HUES64 (cell line): ENCODE data around the gene PIK3R5.

Experiments used
- H3K27ac ChIP-seq: 2 replicates; pipeline ENCODE4 v1.7.0; 2013; ENCODE audit warnings: low read depth, low read length, inconsistent platforms
- H3K27me3 ChIP-seq: 2 replicates; pipeline ENCODE4 v1.6.1; 2013; ENCODE audit warnings: mild to moderate bottlenecking, low read length; ENCODE audit not compliant: insufficient read depth
- H3K36me3 ChIP-seq: 2 replicates; pipeline ENCODE4 v1.6.1; 2013; ENCODE audit warnings: mild to moderate bottlenecking, low read length; ENCODE audit not compliant: insufficient read depth
- H3K4me1 ChIP-seq: 2 replicates; pipeline ENCODE4 v1.6.1; 2013; ENCODE audit warnings: mild to moderate bottlenecking, low read length, moderate library complexity; ENCODE audit not compliant: insufficient read depth
- H3K4me3 ChIP-seq: 2 replicates; pipeline ENCODE4 v1.5.1; 2013; ENCODE audit warnings: mild to moderate bottlenecking, low read length, moderate library complexity
- H3K9ac ChIP-seq: 2 replicates; pipeline ENCODE4 v1.6.1; 2013; ENCODE audit warnings: mild to moderate bottlenecking, low read depth, low read length
- H3K9me3 ChIP-seq: 2 replicates; pipeline ENCODE4 v1.6.1; 2013; ENCODE audit warnings: low read depth, low read length; ENCODE audit not compliant: insufficient read depth
- WGBS: fragments of 150-250, 120-280 bp; methylation state at CpG from one replicate; pipeline ENCODE4 v1.1.7; 2013; ENCODE audit warnings: missing lambda C conversion rate; 5-methylcytosine and 5-hydroxymethylcytosine counted together

Gene PIK3R5

DNA sequence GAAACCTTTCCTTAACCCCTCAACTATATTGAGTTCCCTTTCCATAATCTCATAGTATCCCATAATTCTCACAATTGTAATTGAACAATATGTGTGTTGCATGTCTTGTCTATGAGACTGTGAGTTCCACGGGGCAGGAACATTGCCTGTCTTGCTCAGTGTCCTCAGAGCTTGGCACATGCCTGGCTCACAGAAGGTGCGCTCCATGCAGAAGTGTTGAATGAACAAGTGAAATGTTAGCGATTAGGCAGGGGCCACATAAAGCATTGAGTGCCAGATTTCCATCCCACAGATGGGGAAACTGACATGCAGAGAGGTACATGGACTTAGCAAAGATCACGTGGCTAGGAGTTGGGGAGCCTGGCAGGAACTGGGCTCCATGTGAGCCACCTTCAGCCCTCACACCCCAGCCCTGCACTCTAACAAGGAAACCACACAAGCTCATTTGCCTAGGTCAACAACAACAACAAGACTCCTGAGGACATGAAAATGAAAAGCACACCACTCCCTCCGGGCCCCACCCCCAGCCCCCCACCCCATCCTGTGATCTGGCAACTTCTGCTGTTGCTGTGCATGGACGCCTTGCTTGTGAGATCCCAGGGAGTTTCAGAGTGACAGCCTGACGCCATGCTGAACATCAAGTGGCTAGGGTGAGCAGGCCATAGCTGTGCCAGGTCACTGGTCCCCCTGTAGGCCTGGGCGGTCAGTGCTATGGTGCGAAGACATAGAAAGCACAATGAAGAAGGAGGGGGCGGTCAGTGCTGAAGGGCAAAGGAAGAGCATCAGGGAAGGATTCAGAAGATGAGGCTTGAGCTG, 5.0 kb downstream of the PIK3R5 start:
- H3K27ac ChIP-seq = no peak overlapping the region
- H3K4me1 ChIP-seq = no peaks in the 10 kb centered on the region
- no peak overlapping the region for H3K4me3 ChIP-seq
- H3K9me3 ChIP-seq = no peaks in the 10 kb centered on the region
- H3K9ac ChIP-seq = no peak overlapping the region
- H3K27me3 ChIP-seq = peaks cover 18% of the 10 kb centered on the region
- WGBS = 78% methylated on average over 10 of the region's 10 CpGs
- H3K36me3 ChIP-seq = no peaks in the 10 kb centered on the region

DNA sequence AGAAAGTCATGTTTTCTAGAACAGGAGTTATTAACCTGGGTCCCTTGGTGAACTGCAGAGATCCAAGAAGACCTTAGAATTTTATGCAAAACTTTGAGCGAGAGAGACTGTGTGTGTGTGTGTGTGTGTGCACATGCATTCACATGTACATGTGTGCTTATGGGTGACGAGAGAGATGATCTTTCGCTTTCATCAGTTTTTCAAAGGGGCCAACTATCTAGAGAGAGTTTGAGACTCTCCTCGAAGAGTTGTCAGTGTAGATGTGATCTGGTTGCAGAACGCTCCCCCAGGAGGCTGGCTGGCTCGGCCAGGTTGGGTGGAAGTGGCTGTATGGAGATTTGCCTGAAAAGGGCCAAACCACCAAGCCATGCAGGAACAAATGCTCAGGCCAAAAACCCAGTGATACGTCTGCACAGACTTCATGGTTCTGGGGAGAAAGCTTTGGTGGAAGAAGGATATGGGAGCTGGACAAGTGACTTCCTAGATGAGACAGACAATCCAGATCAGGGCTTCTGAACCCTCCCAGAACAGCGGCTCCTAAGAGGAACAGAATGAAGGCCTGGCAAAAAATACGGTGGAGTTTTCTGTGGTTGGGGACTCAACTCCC, 6.1 kb downstream of the PIK3R5 start:
- H3K4me1 ChIP-seq = no peaks in the 10 kb centered on the region
- H3K27ac ChIP-seq = no peak overlapping the region
- no peaks in the 10 kb centered on the region for H3K36me3 ChIP-seq
- H3K9me3 ChIP-seq = no peaks in the 10 kb centered on the region
- WGBS = 90% methylated on average over 9 of the region's 9 CpGs
- no peak overlapping the region for H3K9ac ChIP-seq
- H3K27me3 ChIP-seq = peaks cover 7% of the 10 kb centered on the region
- H3K4me3 ChIP-seq = no peak overlapping the region

DNA sequence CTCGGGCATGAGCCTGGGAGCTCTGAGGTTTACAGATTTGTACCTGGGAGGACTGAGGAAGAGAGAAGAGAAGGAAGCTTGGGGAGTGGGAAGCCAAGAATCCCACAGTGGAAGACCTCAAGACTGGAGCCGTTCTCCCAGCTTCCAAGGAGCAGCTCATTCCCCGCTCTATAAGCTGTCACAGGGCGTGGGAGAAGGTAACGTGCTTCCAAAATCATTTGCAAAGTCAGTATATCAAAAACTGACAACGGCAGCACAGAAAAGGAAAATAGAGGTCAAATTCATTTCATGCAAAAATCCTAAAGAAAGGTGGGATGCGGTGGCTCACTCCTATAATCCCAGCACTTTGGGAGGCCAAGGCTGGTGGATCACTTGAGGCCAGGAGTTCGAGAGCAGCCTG, 7.8 kb downstream of the PIK3R5 start:
- 95% methylated on average over 8 of the region's 8 CpGs for WGBS
- Histone ChIP-seq H3K9ac (no peak overlapping the region), H3K27me3 (no peaks in the 10 kb centered on the region), H3K4me1 (peaks cover 4% of the 10 kb centered on the region; the same call in 1 of the 2 replicates), H3K36me3 (no peaks in the 10 kb centered on the region), H3K4me3 (no peak overlapping the region), H3K9me3 (no peaks in the 10 kb centered on the region), H3K27ac (no peak overlapping the region)

DNA sequence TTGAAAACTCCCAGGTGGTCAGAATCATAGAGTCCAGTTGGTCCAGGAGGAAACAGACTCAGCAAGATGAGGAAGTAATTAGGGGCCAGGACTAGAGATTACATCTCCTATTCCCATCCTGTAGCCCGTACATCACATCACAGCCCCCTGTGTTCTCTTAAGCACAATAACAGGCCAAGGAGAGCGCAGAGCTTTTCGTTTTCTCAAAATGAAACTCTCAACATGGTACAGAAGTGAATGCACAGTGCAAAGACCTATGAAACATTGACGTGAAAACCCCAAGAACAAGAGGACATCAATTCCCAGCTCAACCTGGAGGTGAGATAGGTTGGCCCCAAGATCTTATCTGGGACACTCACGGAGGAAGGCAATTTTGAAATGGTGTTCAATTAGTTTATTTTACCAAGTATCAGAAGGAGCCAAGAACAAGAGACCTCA, 9.0 kb downstream of the PIK3R5 start:
- Histone ChIP-seq H3K4me3 (no peak overlapping the region), H3K9ac (no peak overlapping the region), H3K9me3 (no peaks in the 10 kb centered on the region), H3K27me3 (no peaks in the 10 kb centered on the region), H3K4me1 (peaks cover 4% of the 10 kb centered on the region; the same call in 1 of the 2 replicates), H3K27ac (no peak overlapping the region), H3K36me3 (no peaks in the 10 kb centered on the region)
- 76% methylated on average over 5 of the region's 5 CpGs for WGBS

DNA sequence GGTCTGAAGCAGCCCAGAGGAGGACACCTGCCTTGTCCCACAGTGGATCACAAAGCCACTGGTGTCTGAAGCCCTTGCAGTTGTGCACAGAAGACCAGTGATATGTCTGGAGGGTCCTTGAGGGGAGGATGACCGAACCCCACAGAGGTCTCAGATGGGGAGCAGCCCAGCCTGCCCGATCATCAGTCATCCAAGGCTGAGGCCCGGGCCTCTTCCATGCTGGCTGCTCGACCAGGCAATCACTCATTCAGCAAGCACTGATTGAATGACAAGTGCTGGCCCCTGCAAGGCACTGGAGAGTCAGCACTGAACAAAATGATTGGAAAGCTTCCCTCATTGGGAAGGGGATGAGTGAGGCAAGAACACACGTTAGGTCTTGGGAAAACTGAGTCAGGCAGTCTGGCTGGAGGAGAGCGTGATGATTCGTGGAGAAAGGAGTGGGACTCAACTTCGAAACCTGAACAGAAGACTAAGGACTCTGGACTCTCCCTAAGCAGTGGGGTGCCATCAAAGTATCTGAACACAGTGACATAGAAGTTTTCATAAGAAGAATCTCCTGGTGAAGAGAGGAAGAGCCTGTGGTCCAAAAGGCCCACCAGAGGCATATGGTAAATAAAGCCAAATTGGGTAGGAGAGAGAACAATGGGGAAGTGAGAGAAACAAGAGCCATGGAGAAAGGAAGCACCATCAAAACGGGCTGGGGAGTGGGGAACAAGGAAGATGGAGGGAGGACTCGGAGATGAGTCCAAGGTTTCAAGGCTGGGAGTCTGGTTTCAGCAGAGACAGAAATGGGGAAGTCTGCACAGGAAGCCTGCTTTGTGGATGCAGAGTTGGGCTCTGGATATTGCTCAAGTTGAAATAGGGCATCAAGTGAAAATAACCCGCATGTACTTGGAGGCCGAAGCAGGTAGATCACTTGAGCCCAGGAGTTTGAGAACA, 10.2 kb downstream of the PIK3R5 start:
- Histone ChIP-seq H3K36me3 (no peaks in the 10 kb centered on the region), H3K9me3 (no peaks in the 10 kb centered on the region), H3K27ac (no peak overlapping the region), H3K9ac (no peak overlapping the region), H3K27me3 (no peaks in the 10 kb centered on the region), H3K4me1 (peaks cover 4% of the 10 kb centered on the region; the same call in 1 of the 2 replicates), H3K4me3 (no peak overlapping the region)
- 91% methylated on average over 12 of the region's 12 CpGs for WGBS

DNA sequence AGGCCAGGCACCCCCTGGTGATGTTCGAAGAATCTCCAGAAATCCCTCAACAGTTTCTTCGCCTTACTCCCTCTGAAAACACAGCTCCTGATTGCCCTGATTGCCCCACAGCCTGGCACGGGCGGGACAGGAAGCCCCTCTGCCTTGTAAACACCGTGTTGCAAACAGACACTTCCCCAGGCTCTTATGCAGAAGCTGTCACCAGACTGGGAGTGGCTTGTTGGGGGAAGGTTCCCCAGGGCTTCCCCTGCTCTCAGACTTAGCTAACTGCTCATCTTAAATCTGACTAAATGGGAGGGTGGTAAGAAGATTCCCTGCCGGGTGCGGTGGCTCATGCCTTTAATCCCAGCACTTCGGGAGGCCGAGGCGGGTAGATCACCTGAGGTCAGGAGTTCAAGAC, 11.2 kb downstream of the PIK3R5 start:
- Histone ChIP-seq H3K27ac (no peak overlapping the region), H3K36me3 (no peaks in the 10 kb centered on the region), H3K4me3 (no peak overlapping the region), H3K9ac (no peak overlapping the region), H3K9me3 (no peaks in the 10 kb centered on the region), H3K27me3 (no peaks in the 10 kb centered on the region), H3K4me1 (peaks cover 4% of the 10 kb centered on the region; the same call in 1 of the 2 replicates)
- 39% methylated on average over 10 of the region's 10 CpGs for WGBS

DNA sequence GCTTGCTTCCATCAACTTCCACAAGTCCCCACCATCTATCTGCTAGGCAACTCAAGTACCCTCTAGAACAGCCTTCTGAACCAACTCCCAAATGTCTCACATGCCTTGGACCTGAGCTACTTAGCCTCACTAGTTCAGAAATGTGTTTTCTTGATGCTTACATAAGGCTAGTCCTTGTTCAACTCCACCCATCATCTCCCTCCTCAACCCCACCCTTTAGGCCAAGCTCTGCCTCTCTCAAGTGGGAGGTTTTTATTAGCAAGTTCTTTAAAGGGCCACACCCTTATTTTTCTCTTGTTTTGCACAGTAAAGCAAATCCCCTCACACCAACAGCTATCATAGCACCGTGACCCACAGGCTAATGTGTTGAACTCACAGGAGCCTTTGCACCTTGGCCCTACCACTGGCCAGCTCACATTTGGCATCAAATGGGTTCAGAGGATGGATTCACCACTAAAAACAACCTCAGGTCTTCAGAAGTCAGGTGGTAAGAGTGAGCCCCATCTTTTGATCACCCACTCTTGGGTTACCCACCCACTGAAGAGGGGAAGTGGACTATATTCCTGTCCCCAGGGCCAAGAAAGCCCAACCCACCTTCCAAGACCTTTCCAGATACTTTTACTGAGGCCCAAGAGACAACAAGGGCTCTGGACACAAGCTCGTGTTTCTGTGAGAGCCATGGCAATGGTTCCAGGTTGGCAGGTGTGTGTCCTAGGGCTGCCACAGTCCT, 12.2 kb downstream of the PIK3R5 start:
- H3K9ac ChIP-seq = no peak overlapping the region
- peaks cover 4% of the 10 kb centered on the region; the same call in 1 of the 2 replicates for H3K4me1 ChIP-seq
- WGBS = 94% methylated on average over 2 of the region's 2 CpGs
- no peaks in the 10 kb centered on the region for H3K9me3 ChIP-seq
- no peak overlapping the region for H3K4me3 ChIP-seq
- no peaks in the 10 kb centered on the region for H3K27me3 ChIP-seq
- no peaks in the 10 kb centered on the region for H3K36me3 ChIP-seq
- H3K27ac ChIP-seq = no peak overlapping the region

DNA sequence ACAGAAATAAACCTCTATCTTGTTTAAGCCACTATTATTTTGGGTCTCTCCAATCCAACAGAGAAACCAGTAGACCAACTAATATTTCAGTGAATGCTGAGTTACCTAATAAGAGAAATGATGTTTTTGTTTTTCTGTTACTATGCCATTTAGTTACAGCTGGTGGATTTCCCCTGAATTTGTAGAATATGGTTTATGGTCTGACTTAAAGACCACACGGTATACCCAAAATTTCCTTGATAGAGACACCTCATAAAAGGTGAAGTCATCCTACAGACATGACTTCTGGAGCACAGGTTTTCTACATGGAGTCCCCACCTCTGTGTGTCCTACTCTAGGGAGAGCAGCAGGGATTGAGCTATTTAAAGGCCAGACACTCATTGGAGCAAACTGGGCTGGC, 13.3 kb downstream of the PIK3R5 start:
- Histone ChIP-seq H3K4me1 (peaks cover 4% of the 10 kb centered on the region; the same call in 1 of the 2 replicates), H3K4me3 (no peak overlapping the region), H3K9ac (no peak overlapping the region), H3K27ac (no peak overlapping the region), H3K9me3 (no peaks in the 10 kb centered on the region), H3K27me3 (no peaks in the 10 kb centered on the region), H3K36me3 (no peaks in the 10 kb centered on the region)
- WGBS = 80% methylated on average over 1 of the region's 1 CpG

DNA sequence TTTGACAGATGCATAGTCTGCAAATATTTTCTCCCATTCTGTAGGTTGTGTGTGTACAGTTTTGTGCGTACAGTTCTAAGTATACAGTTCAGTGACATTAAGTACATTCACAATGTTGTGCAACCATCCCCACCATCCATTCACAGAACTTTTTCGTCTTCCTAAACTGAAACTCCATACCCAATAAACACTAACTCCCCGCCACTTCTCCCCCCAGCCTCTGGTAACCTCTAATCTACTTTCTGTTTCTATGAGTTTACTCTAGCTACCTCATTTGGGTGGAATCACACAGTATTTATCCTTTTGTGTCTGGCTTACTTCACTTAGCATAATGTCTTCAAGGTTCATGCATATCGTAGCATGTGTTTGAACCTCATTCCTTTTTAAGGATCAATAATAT, 14.3 kb downstream of the PIK3R5 start:
- Histone ChIP-seq H3K4me1 (peaks cover 4% of the 10 kb centered on the region; the same call in 1 of the 2 replicates), H3K4me3 (no peak overlapping the region), H3K9ac (no peak overlapping the region), H3K9me3 (no peaks in the 10 kb centered on the region), H3K27ac (no peak overlapping the region), H3K36me3 (no peaks in the 10 kb centered on the region), H3K27me3 (no peaks in the 10 kb centered on the region)
- WGBS = 96% methylated on average over 4 of the region's 4 CpGs

DNA sequence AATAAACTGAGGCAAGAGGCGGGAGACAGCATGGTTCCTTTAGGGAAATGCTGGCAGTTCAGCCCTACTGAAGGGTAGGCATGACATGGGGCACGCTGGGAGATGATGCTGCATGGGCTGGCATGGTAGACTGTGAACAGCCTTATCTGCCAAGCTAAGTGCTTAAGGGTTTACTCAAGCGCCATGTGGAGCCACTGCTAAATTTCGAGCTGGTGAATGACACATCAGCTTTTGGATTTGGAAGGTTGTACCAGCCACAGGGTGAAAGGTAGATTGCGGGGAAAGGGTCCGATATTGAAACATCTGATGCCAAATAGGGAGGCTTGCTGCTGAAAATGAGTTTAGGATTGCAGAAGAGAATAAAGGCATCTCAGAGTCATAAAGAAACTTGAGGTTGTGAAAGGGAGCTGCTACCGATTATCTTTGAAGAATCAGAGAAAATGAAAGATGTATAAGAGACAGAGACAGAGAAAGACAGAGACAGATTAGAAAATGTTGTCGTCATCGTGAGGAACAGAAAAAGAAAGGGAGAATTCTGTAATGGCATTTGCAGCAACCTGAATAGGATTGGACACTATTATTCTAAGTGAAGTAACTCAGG, 16.3 kb downstream of the PIK3R5 start:
- Histone ChIP-seq H3K9me3 (no peaks in the 10 kb centered on the region), H3K36me3 (no peaks in the 10 kb centered on the region), H3K27me3 (no peaks in the 10 kb centered on the region), H3K4me1 (peaks cover 3% of the 10 kb centered on the region; the same call in 1 of the 2 replicates), H3K27ac (no peak overlapping the region), H3K4me3 (no peak overlapping the region), H3K9ac (no peak overlapping the region)
- WGBS = 89% methylated on average over 9 of the region's 9 CpGs
